ENCODE results near the gene MUSTN1.
A peak's percentile ranks its signal among the peaks of the same experiment; 100 is the strongest.

The MUSTN1 gene

DNA sequence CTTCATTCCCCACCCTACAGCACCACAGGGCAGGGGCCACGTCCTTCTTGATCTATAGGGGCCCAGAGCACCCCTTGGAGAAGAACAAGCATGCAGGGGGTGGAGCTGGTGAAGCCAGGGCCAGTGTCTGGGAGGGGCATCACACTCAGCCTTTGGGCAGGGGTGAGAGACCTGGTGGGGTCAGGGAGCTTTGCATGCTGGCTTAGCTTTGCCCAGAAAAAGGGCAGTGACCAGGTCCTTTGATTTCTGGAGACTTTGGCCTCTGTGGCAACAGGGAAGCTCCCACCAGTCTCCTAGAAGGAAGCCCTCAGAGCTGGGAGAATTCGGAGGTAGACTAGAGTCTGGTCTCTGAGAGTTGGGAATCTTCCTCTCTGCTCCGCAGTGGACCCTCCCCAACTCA is 5.3 kb downstream of the MUSTN1 start:
- TF ChIP-seq CTCF (IDR thresholded peaks at IDR 0.05; ENCODE audit: low read depth, low read length), result no peak
- H3K4me3 ChIP-seq (ENCODE audit: low read depth, low read length), result no peak overlapping the region

- H3K4me3 ChIP-seq (ENCODE audit: low read depth, low read length), result no peak overlapping the region
- no peak for TF ChIP-seq CTCF (IDR thresholded peaks at IDR 0.05; ENCODE audit: low read depth, low read length)
Observed at GRCh38 chr3:52827866-52828376, 6.9 kb downstream of the MUSTN1 start.

- no peak for TF ChIP-seq CTCF (IDR thresholded peaks at IDR 0.05; ENCODE audit: low read depth, low read length)
- H3K4me3 ChIP-seq (ENCODE audit: low read depth, low read length), result no peak overlapping the region
Observed at GRCh38 chr3:52827441-52827840, 7.4 kb downstream of the MUSTN1 start.

DNA sequence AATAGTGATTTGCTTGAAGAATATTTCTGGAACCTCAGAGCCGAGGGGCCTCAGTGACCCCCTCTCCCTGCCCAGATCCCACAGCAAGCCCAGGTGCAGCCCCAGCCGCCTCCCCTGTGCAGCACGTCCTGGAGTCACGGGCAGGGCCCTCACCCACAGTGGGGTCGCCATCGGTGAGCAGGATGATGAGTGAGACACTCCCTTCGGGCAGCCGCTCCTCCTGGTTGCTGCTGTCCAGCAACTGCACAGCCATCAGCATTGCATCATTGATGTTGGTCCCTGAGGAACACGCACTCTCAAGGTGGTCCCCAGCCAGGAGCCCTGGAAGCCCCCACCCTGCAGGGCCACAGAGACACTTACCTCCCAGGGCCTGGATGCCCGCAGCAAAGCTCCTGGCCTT is 10.8 kb downstream of the MUSTN1 start:
- no peak for TF ChIP-seq CTCF (IDR thresholded peaks at IDR 0.05; ENCODE audit: low read depth, low read length)
- no peak overlapping the region for H3K4me3 ChIP-seq (ENCODE audit: low read depth, low read length)

DNA sequence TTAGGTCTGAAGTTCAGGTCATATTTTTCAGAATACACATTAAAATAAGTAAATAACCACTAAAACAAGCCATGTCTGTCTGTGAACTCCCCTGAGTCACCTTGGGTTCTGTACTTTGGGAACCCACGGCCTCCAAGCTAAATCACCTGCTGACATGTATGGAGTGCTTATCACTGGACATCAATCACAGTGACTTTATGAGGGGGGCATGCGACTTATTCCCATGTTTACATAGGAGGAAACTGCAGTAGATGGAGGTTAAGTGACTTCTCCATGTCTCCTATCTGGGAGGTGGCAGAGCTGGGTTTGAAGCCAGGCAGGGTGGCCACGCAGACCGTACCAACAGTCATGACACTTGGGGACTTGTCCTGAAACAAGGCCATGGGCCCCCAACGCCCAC is 12.5 kb downstream of the MUSTN1 start:
- no peak overlapping the region for H3K4me3 ChIP-seq (ENCODE audit: low read depth, low read length)
- TF ChIP-seq CTCF (IDR thresholded peaks at IDR 0.05; ENCODE audit: low read depth, low read length), result no peak

GRCh38 chr3:52820736-52821135 is 14.1 kb downstream of the MUSTN1 start:
- TF ChIP-seq CTCF (IDR thresholded peaks at IDR 0.05; ENCODE audit: low read depth, low read length), result peak; percentile 71
- no peak overlapping the region for H3K4me3 ChIP-seq (ENCODE audit: low read depth, low read length)

- no peak for TF ChIP-seq CTCF (IDR thresholded peaks at IDR 0.05; ENCODE audit: low read depth, low read length)
- no peak overlapping the region for H3K4me3 ChIP-seq (ENCODE audit: low read depth, low read length)
Observed at GRCh38 chr3:52819936-52820335, 14.9 kb downstream of the MUSTN1 start.

All from WI38 (cell line).